K562 (cell line): ENCODE results near the gene PRELID1. TPM values are rescaled to one million over a fixed set of nuclear protein-coding genes. Genes with fewer than 3 reads are reported as not detected.

Experiments used
- BDP1 ChIP-seq: IDR thresholded peaks from 3 replicates; pipeline ENCODE4 v1.6.1; 2011; ENCODE audit not compliant: insufficient read length, insufficient read depth
- CBX3 ChIP-seq, 2 experiments: IDR thresholded peaks; 1 replicate in 1 of 2; 2 replicates in 1 of 2; pipeline ENCODE4 v1.6.1; 2012; ENCODE audit warnings: inconsistent platforms in 2 of 2, low read length in 2 of 2, borderline replicate concordance in 1 of 2, control low read depth in 1 of 2
- CXXC5 ChIP-seq: fragments of 250-450 bp; sonication (Bioruptor Pico); IDR thresholded peaks from 2 replicates; pipeline ENCODE4 v1.8.0; 2022; ENCODE audit warnings: inconsistent platforms, mild to moderate bottlenecking, moderate library complexity
- E2F3 ChIP-seq: fragments of 250-450 bp; sonication (Bioruptor Pico); IDR thresholded peaks from 2 replicates; pipeline ENCODE4 v1.4.0; 2020; ENCODE audit warnings: mild to moderate bottlenecking
- FOXK2 ChIP-seq, 2 experiments: fragments of 450-650 bp; IDR thresholded peaks in 1 of 2; conservative IDR thresholded peaks in 1 of 2; 2 replicates each; pipeline ENCODE4 v1.6.1; 2016; ENCODE audit warnings: low read depth in 2 of 2, mild to moderate bottlenecking in 1 of 2
- HDAC2 ChIP-seq: fragments of 450-650 bp; IDR thresholded peaks from 2 replicates; pipeline ENCODE4 v1.6.1; 2016; ENCODE audit warnings: mild to moderate bottlenecking
- MEIS2 ChIP-seq: fragments of 450-650 bp; IDR thresholded peaks from 2 replicates; pipeline ENCODE4 v1.6.1; 2014; ENCODE audit warnings: mild to moderate bottlenecking; ENCODE audit not compliant: partially characterized antibody
- NFATC3 ChIP-seq: fragments of 450-650 bp; IDR thresholded peaks from 2 replicates; pipeline ENCODE4 v1.6.1; 2017; ENCODE audit warnings: mild to moderate bottlenecking
- RAD51 ChIP-seq: fragments of 450-650 bp; IDR thresholded peaks from 2 replicates; pipeline ENCODE4 v1.7.1; 2016; ENCODE audit warnings: low read depth, mild to moderate bottlenecking, borderline replicate concordance
- SMARCE1 ChIP-seq: fragments of 450-650 bp; IDR thresholded peaks from 2 replicates; pipeline ENCODE4 v1.7.1; 2016; ENCODE audit warnings: mild to moderate bottlenecking
- SOX6 ChIP-seq: fragments of 450-650 bp; IDR thresholded peaks from 2 replicates; pipeline ENCODE4 v1.6.1; 2014; ENCODE audit warnings: mild to moderate bottlenecking
- SPI1 ChIP-seq: IDR thresholded peaks from 2 replicates; pipeline ENCODE4 v1.6.1; 2011; ENCODE audit warnings: low read depth, low read length, control low read depth, borderline replicate concordance
- SUPT5H ChIP-seq: fragments of 450-650 bp; IDR thresholded peaks from 2 replicates; pipeline ENCODE4 v1.6.1; 2016
- XRCC5 ChIP-seq: fragments of 200-400 bp; formaldehyde crosslinking; IDR thresholded peaks from 2 replicates; pipeline ENCODE4 v1.6.1; 2017; ENCODE audit warnings: low read depth, mild to moderate bottlenecking, low read length
- polyA plus RNA-seq, 8 experiments: library from polyadenylated mRNA; depleted of rRNA in 4 of 8; stranded (reverse) in 5 of 8; unstranded in 3 of 8; fragments of >200 nt; fragmentation: Nextera tagmentation in 2 of 8; fragmentation: Illumina TruSeq in 1 of 8; extraction: Ambion mirVana in 2 of 8; extraction: Trizol in 1 of 8; gene quantifications; 2 replicates each; pipeline versions ENCODE4 v1.2.1 to v1.2.3, GENCODE V29; 2011 to 2014; ENCODE audit warnings: inconsistent platforms in 1 of 8, missing spikeins in 1 of 8
- total RNA-seq, 7 experiments: library from RNA; depleted of rRNA in 6 of 7; stranded (reverse); fragments of >200 nt in 6 of 7; fragmentation: Illumina TruSeq in 2 of 7; extraction: Trizol in 2 of 7; gene quantifications; 2 replicates each; pipeline versions ENCODE4 v1.2.1 to v1.2.3, GENCODE V29; 2011 to 2021; ENCODE audit warnings: low replicate concordance in 1 of 7
- TF ChIP-seq, protein P1 (sequence below): sonication (generic); formaldehyde crosslinking; IDR thresholded peaks from 2 replicates; pipeline ENCODE4 v1.8.0; 2022; ENCODE audit warnings: mild to moderate bottlenecking, missing genetic modification reagents
- TF ChIP-seq, protein P2 (sequence below), 2 experiments: fragments of 450-650 bp; formaldehyde crosslinking in 1 of 2; IDR thresholded peaks; 2 replicates each; pipeline versions ENCODE4 v1.4.0 to v1.6.1; 2014 to 2020; ENCODE audit warnings: mild to moderate bottlenecking in 2 of 2, borderline replicate concordance in 1 of 2, low read depth in 1 of 2
- TF ChIP-seq, protein P3 (sequence below): fragments of 250-450 bp; sonication (Bioruptor Pico); IDR thresholded peaks from 2 replicates; pipeline ENCODE4 v1.4.0; 2020

The PRELID1 gene
- total and polyA plus RNA-seq, 9 of the 15 experiments (the other 6 are each of a cell fraction or from before 2014, with no cell fraction given): 40.1 to 484 (median 340) TPM

DNA sequence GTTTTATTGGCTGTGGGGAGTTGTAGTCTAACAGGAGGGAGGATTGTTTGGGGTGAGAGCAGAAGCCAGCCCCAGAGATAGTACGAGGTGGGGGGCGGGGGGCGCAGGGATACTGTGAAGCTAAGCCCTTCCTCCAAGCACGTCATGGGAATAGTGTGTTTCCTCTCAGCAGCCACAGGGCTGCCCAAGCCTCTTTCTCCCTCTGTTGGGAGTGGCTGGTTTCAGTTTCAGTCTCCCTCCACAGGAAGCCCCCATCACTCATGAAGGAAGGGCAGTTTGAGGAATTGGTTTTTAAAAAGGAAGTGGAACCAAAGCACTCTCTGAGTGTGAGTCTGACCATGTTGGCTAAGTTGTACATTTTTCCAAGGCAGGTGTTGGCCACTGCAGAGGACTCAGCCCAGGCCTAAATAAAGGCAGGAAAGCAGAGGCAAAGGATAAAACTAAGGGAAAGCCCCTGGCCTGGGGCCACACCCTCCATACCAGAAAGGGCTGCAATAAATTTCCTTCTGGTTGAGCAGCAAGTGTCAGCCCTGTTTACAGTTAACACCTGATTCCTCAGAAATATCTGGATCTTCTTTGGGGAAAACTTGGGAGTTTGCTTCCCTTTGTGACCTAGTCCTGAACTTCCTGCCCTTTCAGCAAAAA, 3.2 kb upstream of the PRELID1 start (continued):
- TF ChIP-seq XRCC5 (0 out of 2 replicates have a peak, but pooled peaks have one; percentile 63), SUPT5H (0 out of 2 replicates have a peak, but pooled peaks have one; percentile 15), NFATC3 (no peak), CBX3 (IDR thresholded peaks at IDR 0.05; ENCODE audit: borderline replicate concordance in 1 of 2, low read length in 2 of 2) (peak in 1 of 2 experiments; percentile 41; a peak in 1 of 3 replicates), SMARCE1 (peak; percentile 36; the same call in 1 of the 2 replicates), E2F3 (CRISPR knock-in tag) (no peak), HDAC2 (no peak), RAD51 (no peak), SOX6 (no peak), MEIS2 (peak; percentile 75), BDP1 (no peak), SPI1 (peak; percentile 93), FOXK2 (conservative IDR thresholded peaks at IDR 0.05 in 1 of 2, IDR thresholded peaks at IDR 0.05 in 1 of 2; ENCODE audit: low read depth in 2 of 2) (peak in 1 of 2 experiments; percentile 23; a peak in 1 of 4 replicates), CXXC5 (peak; percentile 24; the same call in 1 of the 2 replicates)
- TF ChIP-seq, protein P1, sequence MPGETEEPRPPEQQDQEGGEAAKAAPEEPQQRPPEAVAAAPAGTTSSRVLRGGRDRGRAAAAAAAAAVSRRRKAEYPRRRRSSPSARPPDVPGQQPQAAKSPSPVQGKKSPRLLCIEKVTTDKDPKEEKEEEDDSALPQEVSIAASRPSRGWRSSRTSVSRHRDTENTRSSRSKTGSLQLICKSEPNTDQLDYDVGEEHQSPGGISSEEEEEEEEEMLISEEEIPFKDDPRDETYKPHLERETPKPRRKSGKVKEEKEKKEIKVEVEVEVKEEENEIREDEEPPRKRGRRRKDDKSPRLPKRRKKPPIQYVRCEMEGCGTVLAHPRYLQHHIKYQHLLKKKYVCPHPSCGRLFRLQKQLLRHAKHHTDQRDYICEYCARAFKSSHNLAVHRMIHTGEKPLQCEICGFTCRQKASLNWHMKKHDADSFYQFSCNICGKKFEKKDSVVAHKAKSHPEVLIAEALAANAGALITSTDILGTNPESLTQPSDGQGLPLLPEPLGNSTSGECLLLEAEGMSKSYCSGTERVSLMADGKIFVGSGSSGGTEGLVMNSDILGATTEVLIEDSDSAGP (CRISPR knock-in tag): no peak
- TF ChIP-seq, protein P2, sequence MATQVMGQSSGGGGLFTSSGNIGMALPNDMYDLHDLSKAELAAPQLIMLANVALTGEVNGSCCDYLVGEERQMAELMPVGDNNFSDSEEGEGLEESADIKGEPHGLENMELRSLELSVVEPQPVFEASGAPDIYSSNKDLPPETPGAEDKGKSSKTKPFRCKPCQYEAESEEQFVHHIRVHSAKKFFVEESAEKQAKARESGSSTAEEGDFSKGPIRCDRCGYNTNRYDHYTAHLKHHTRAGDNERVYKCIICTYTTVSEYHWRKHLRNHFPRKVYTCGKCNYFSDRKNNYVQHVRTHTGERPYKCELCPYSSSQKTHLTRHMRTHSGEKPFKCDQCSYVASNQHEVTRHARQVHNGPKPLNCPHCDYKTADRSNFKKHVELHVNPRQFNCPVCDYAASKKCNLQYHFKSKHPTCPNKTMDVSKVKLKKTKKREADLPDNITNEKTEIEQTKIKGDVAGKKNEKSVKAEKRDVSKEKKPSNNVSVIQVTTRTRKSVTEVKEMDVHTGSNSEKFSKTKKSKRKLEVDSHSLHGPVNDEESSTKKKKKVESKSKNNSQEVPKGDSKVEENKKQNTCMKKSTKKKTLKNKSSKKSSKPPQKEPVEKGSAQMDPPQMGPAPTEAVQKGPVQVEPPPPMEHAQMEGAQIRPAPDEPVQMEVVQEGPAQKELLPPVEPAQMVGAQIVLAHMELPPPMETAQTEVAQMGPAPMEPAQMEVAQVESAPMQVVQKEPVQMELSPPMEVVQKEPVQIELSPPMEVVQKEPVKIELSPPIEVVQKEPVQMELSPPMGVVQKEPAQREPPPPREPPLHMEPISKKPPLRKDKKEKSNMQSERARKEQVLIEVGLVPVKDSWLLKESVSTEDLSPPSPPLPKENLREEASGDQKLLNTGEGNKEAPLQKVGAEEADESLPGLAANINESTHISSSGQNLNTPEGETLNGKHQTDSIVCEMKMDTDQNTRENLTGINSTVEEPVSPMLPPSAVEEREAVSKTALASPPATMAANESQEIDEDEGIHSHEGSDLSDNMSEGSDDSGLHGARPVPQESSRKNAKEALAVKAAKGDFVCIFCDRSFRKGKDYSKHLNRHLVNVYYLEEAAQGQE (IDR thresholded peaks at IDR 0.05; ENCODE audit: borderline replicate concordance): peak; percentile 4; the same call in 1 of the 2 replicates
- TF ChIP-seq, protein P2 (CRISPR knock-in tag; IDR thresholded peaks at IDR 0.05; ENCODE audit: low read depth): no peak
- TF ChIP-seq, protein P3, sequence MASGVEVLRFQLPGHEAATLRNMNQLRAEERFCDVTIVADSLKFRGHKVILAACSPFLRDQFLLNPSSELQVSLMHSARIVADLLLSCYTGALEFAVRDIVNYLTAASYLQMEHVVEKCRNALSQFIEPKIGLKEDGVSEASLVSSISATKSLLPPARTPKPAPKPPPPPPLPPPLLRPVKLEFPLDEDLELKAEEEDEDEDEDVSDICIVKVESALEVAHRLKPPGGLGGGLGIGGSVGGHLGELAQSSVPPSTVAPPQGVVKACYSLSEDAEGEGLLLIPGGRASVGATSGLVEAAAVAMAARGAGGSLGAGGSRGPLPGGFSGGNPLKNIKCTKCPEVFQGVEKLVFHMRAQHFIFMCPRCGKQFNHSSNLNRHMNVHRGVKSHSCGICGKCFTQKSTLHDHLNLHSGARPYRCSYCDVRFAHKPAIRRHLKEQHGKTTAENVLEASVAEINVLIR: 0 out of 2 replicates have a peak, but pooled peaks have one; percentile 38
